Glomerular visceral epithelial cell (primary cell): ENCODE measurements around the gene PGR.

Source experiments
- DNase-seq: peaks from one replicate; pipeline ENCODE4 v3.0.0-alpha.2; 2016; ENCODE audit errors: extremely low spot score

The PGR gene

GRCh38 chr11:101010899-101011298 lies 118.7 kb downstream of the PGR start:
- no peak for DNase-seq

GRCh38 chr11:101009690-101010055 lies 119.9 kb downstream of the PGR start:
- no peak for DNase-seq

GRCh38 chr11:101008961-101009689 lies 120.5 kb downstream of the PGR start:
- no peak for DNase-seq

GRCh38 chr11:101003468-101003867 lies 126.1 kb downstream of the PGR start:
- DNase-seq = no peak

- no peak for DNase-seq
These were observed 129.9 kb downstream of the PGR start for GRCh38 chr11:100999756-101000155.

GRCh38 chr11:100994966-100995365 lies 134.6 kb downstream of the PGR start:
- DNase-seq = no peak

GRCh38 chr11:100991541-100991940 lies 138.1 kb downstream of the PGR start:
- DNase-seq = no peak

- no peak for DNase-seq
These were observed 138.7 kb downstream of the PGR start for GRCh38 chr11:100990931-100991330.

GRCh38 chr11:100984668-100985067 lies 144.9 kb downstream of the PGR start:
- no peak for DNase-seq

- DNase-seq = peak; percentile 1
These were observed 148.3 kb downstream of the PGR start for GRCh38 chr11:100981196-100981824.

- DNase-seq = no peak
These were observed 149.5 kb downstream of the PGR start for GRCh38 chr11:100980156-100980555.
